Rectal smooth muscle tissue (tissue), 1 donor: ENCODE results near the gene GTPBP6.
"Not testable (repeated sequence)": the region's sequence is repeated elsewhere in the genome, so short reads cannot be mapped to it uniquely, and the experiment has no call there.

Source experiments
- H3K27ac ChIP-seq: one replicate; pipeline ENCODE4 v1.7.0; 2013; ENCODE audit warnings: low read depth, low read length, inconsistent platforms
- H3K27me3 ChIP-seq: one replicate; pipeline ENCODE4 v1.7.0; 2013; ENCODE audit warnings: low read length; ENCODE audit not compliant: control insufficient read depth, insufficient read depth
- H3K36me3 ChIP-seq: one replicate; pipeline ENCODE4 v1.7.0; 2013; ENCODE audit warnings: low read length; ENCODE audit not compliant: control insufficient read depth, insufficient read depth
- H3K4me1 ChIP-seq: one replicate; pipeline ENCODE4 v1.7.0; 2013; ENCODE audit warnings: low read length; ENCODE audit not compliant: control insufficient read depth, insufficient read depth
- H3K4me3 ChIP-seq: one replicate; pipeline ENCODE4 v1.7.0; 2013; ENCODE audit warnings: low read length
- H3K9ac ChIP-seq: one replicate; pipeline ENCODE4 v1.7.0; 2013; ENCODE audit warnings: low read length

GTPBP6 gene

DNA sequence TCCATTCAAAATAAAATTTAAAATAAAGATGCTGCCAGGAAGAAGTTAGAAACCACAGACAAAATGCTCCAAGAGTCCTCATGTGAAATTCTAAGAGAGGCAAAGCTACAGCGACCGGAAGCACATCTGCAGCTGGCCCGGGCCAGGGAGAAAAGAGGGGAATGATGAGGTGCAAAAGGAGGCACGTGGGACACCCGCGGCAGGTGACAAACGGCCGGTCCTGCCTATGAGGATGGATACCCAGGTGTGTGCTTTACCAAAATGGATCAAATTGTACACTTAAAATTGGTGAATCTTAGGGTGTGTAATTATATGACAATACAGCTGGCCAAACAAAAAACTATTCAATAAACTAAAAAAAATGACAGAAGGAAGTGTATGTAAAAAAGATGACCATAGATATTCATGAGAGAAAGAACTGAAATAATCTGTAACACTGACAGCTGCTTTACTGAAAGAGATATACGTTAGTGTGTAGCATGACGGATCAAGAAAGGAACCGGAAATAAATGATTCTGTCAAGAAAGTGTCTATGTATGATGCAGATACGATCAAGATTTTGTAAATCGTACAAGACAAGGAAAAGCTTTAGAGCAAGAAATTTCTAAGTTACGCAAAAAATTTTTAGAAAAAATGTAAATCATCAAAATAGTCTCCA is 38.6 kb upstream of the GTPBP6 start:
- Histone ChIP-seq H3K9ac (no peak overlapping the region), H3K36me3 (peaks cover 8% of the 10 kb centered on the region), H3K27ac (no peak overlapping the region), H3K27me3 (no peaks in the 10 kb centered on the region), H3K4me3 (no peak overlapping the region), H3K4me1 (no peaks in the 10 kb centered on the region)

DNA sequence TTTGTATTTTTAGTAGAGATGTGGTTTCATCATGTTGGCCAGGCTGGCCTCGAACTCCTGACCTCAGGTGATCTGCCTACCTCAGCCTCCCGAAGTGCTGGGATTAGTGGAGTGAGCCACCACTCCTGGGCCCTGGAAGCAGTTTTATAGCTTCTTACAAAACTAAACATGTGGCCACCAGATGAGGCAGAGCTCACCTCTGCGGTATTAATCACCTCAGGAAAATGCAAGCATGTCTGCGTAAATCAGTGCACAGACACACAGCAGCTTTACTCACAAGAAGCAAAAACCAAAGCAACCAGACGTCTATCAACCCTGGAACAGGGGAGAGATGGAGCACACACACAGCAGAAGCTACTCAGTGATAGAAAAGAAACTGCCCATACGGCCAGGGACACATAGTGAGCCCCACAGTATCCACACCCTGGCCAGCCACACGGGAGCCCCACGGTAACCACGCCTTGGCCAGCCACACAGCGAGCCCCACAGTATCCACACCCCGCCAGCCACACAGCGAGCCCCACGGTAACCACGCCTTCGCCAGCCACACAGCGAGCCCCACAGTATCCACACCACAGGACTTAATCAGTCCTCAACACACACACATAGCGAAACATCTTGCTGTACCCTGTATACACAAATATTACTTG is 37.9 kb upstream of the GTPBP6 start:
- peaks cover 7% of the 10 kb centered on the region for H3K36me3 ChIP-seq
- H3K9ac ChIP-seq: no peak overlapping the region
- no peak overlapping the region for H3K4me3 ChIP-seq
- no peak overlapping the region for H3K27ac ChIP-seq
- H3K4me1 ChIP-seq: no peaks in the 10 kb centered on the region
- no peaks in the 10 kb centered on the region for H3K27me3 ChIP-seq

DNA sequence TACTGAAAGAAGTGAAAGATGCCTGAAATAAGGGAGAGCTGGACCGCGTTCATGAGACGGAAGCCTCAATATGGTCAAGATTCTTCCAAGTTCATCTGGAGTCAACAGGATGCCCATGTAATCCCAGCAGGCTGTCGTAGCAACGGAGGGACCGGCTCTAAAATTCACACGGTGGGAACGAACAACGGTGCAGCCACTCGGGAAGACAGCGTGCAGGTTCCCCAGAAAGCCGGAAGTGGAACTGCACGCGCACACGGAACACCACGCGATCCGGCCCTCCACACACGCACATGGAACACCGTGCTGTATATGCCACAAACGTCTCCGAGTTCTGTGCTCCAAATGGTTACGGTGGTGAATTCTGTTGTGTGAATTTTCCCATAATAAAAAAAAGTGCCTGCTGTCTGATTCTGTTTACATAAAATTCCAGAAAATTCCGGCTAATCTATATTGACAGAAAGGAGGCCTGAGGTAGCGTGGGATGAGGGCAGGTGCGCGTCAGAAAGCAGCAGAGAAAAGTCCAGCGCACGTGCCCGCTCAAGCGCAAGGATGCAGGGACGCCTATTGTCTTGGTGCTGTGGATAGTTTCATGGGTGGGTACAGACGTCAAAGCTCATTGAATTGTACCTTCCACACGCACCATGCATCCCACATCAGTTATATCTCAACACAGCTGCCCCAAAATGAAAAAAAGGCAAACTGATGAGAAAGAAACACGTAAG is 36.9 kb upstream of the GTPBP6 start:
- no peak overlapping the region for H3K4me3 ChIP-seq
- no peak overlapping the region for H3K9ac ChIP-seq
- no peaks in the 10 kb centered on the region for H3K27me3 ChIP-seq
- no peaks in the 10 kb centered on the region for H3K4me1 ChIP-seq
- H3K36me3 ChIP-seq: peaks cover under 1% of the 10 kb centered on the region
- H3K27ac ChIP-seq: no peak overlapping the region

DNA sequence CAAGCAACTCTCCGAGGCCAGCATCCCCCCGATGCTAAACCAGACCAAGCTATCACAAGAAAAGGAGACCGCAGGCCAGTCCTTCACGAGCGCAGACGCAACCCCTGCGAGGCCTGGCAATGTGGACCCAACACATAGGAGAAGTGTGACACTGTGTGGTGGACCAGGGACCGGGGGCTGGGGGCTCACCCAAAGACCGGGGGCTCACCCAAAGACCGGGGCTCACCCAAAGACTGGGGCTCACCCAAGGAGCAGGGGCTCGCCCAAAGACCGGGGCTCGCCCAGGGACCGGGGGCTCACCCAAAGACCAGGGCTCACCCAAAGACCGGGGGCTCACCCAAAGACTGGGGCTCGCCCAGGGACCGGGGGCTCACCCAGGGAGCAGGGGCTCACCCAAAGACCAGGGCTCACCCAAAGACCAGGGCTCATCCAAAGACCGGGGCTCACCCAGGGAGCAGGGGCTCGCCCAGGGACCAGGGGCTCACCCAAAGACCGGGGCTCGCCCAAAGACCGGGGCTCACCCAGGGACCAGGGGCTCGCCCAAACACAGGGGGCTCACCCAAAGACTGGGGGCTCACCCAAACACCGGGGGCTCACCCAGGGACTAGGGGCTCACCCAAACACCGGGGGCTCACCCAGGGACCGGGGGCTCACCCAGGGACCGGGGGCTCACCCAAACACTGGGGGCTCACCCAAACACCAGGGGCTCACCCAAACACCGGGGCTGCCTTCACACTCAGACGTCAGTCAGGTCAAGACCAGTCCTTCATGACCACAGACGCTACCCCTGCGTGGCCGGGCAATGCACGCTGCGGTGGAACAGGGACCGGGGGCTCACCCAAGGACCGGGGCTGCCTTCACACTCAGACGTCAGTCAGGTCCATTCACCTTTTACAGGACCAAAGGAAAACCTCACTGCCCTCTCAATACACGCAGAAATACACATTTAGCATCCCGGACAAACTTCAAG is 35.3 kb upstream of the GTPBP6 start:
- no peaks in the 10 kb centered on the region for H3K4me1 ChIP-seq
- H3K27ac ChIP-seq: no peak overlapping the region
- H3K27me3 ChIP-seq: no peaks in the 10 kb centered on the region

DNA sequence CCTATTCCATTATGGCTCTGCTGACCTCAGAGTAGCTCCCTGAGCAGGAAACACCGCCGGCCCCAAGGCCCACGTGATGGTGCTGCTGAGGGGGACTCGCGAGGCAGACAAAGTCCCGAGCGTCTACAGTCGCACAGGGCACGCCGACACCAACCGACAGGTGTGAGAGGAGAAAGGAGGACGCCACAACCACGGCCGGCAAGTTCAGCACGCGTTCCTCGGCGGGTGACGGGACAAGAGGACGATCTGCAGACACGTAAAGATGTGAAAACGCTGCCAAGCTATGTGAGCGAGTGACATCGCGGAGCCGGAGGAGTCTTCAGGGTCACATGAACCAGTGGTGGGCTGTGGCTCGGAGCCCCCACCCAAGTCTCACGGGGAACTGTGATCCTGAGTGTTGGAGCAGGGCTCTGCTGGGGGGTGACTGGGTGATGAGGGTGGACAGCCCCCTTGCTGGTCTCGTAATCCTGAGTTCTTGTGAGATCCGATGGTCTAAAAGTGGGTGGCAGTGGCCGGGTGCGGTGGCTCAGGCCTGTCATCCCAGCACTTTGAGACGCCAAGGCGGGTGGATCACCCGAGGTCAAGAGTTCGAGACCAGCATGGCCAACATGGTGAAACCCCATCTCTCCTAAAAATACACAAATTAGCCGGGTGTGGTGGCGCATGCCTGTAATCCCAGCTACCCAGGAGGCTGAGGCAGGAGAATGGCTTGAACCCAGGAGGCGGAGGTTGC is 34.2 kb upstream of the GTPBP6 start:
- H3K27me3 ChIP-seq: no peaks in the 10 kb centered on the region
- no peak overlapping the region for H3K27ac ChIP-seq
- H3K4me3 ChIP-seq: no peak overlapping the region
- H3K36me3 ChIP-seq: no peaks in the 10 kb centered on the region
- no peaks in the 10 kb centered on the region for H3K4me1 ChIP-seq
- H3K9ac ChIP-seq: no peak overlapping the region

More for the DNA sequence above, 35.3 kb upstream of the GTPBP6 start:
- Histone ChIP-seq H3K36me3 (no peaks in the 10 kb centered on the region), H3K4me3 (no peak overlapping the region), H3K9ac (no peak overlapping the region)

DNA sequence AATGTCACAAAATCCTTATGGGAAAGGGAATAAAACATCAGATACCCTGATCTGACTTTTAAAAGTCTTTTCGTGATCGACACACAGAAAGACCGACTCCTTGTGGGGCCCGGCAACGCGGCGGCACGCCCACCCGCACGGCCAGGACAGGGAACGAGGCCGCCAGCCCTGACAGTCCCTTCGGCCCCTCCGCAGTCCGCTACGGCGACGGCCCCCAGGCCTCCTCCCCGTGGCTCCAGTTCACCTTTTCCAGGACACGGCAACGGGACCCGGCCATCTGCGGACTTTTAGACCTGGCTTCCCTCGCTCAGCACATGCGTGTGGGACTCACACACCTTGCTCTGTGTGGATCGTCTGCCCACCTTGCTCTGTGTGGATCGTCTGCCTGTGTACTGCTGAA is 33.6 kb upstream of the GTPBP6 start:
- Histone ChIP-seq H3K27me3 (no peaks in the 10 kb centered on the region), H3K9ac (no peak overlapping the region), H3K4me1 (no peaks in the 10 kb centered on the region), H3K4me3 (no peak overlapping the region), H3K27ac (no peak overlapping the region), H3K36me3 (no peaks in the 10 kb centered on the region)

DNA sequence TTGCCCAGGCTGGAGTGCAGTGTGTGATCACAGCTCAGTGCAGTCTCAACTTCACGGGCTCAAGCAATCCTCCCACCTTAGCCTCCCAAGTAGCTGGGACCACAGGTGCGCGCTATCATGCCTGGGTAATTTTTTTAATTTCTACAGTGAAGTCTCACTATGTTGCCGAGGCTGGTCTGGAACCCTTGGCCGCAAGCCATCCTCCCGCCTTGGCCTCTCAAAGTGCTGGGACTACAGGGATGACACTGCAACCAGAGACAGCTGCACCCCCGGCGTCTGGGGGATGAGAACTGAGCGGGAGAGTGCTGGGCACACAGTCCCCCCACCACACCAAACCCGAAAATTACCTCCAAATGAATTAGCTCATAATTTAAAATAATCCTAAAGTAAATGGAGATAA is 33.1 kb upstream of the GTPBP6 start:
- Histone ChIP-seq H3K4me1 (no peaks in the 10 kb centered on the region), H3K36me3 (no peaks in the 10 kb centered on the region), H3K27me3 (no peaks in the 10 kb centered on the region), H3K27ac (no peak overlapping the region), H3K9ac (no peak overlapping the region), H3K4me3 (no peak overlapping the region)

DNA sequence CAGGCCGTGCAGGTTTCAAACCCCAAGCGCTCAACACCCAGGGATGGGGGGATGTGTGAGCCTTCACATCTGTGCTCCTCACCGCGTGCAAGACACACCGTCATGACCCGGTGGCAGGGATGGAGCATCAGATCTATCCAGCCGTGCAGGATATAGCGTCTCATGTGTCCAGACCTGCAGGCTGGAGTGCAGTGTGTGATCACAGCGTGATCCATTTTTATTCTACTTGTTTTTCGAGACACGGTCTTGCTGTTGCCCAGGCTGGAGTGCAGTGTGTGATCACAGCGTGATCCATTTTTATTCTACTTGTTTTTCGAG is 32.7 kb upstream of the GTPBP6 start:
- H3K9ac ChIP-seq, H3K36me3 ChIP-seq, H3K4me1 ChIP-seq, H3K27ac ChIP-seq, H3K4me3 ChIP-seq, H3K27me3 ChIP-seq: not testable (repeated sequence)

DNA sequence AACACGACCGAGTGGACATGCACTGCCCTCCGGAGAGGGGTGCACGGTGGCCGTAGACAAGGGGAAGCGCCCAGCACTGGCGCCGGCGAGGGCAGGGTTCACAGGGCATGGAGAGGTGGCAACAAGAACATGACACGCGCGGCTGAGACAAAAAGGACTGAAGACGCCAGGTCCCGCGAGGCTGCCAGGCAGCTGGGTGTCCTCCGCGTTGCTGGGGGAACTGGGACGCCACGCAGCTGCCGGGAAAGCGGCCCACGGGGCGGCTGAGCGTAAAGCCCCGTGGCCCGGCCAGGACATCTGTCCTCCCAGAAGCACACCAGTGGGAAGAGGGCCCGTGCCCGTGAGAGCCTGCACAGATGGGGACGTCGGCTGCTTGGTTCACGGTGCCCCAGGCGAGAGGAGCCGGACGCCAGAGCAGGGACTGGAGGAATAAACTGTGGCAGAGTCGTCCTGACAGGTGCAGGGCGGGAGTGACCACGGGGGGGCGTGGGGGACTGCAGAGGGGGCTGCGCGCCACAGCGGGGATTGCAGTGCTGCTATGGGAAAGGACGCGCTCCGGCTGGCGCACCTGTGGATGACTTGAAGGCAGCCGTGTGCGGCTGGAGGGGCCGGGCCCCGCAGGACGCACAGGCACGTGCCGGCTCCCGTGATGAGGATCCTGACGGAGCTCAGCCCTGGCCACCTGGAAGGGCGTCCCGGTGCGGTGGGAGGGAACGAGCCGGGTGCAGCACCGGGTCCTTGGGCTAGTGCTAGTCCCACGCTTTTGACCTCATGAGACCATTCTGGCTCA is 32.1 kb upstream of the GTPBP6 start:
- no peak overlapping the region for H3K4me3 ChIP-seq
- H3K4me1 ChIP-seq: no peaks in the 10 kb centered on the region
- no peak overlapping the region for H3K9ac ChIP-seq
- H3K27ac ChIP-seq: no peak overlapping the region
- no peaks in the 10 kb centered on the region for H3K27me3 ChIP-seq
- H3K36me3 ChIP-seq: no peaks in the 10 kb centered on the region

DNA sequence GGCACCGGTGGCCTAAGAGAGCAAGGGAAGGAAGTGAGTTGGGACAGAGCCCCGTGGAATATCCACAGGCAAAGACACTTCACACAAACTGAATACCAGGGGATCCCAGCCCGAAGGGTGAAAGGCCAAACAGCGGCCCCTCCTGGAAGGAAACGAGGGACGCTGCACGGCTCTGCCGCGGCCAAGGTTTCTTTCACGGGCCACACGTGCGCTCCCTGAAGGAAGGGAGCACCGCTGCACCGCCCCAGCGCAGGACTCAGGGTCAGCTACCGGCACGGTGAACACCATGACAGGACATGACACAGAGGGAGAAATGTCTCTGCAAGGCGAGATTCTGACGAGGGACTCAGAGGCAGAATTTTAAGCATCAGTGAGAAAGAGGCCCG is 31.5 kb upstream of the GTPBP6 start:
- Histone ChIP-seq H3K4me1 (no peaks in the 10 kb centered on the region), H3K27me3 (no peaks in the 10 kb centered on the region), H3K4me3 (no peak overlapping the region), H3K36me3 (no peaks in the 10 kb centered on the region), H3K9ac (no peak overlapping the region), H3K27ac (no peak overlapping the region)

DNA sequence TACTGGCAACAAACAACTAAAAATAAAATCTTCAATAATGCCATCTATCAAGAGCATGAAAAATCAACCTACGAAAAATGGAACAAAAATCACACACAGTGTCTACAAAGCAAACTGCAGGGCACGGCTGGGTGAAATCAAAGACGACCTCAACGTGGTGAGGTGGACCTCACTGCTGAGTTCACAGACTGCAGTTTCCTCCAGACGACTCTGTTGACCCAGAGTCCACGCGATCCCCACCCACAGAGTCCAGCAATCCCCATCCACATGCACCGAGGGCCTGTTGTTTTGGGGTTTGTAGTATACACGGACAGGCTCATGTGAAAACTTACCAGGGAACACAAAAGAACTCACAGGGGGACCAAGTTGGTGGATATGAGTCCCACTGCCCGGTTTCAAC is 31.1 kb upstream of the GTPBP6 start:
- no peaks in the 10 kb centered on the region for H3K4me1 ChIP-seq
- no peaks in the 10 kb centered on the region for H3K36me3 ChIP-seq
- no peak overlapping the region for H3K4me3 ChIP-seq
- H3K9ac ChIP-seq: no peak overlapping the region
- no peaks in the 10 kb centered on the region for H3K27me3 ChIP-seq
- H3K27ac ChIP-seq: no peak overlapping the region
